WTC11 (cell line): ENCODE results near the gene DIO3. TPM values are rescaled to one million over a fixed set of nuclear protein-coding genes. Genes with fewer than 3 reads are reported as not detected.

Experiments
- ATAC-seq: fragments of 200-7000 bp; cut with Tn5 transposase; 2 replicates; pipeline ENCODE4 v1.10.0; 2021; ENCODE audit warnings: mild to moderate bottlenecking, moderate library complexity
- CTCF ChIA-PET: fragments of 300-600 bp; sonication (Branson Sonifier 250); formaldehyde crosslinking; loops from one replicate; lab custom pipeline; 2021; ENCODE audit warnings: antibody characterized with exemption; lab: Charles Lee
- POLR2A ChIA-PET: fragments of 350-600 bp; sonication (Branson Sonifier 250); formaldehyde crosslinking; loops from one replicate; lab custom pipeline; 2021; ENCODE audit warnings: antibody characterized with exemption; lab: Charles Lee
- DNase-seq: peaks from one replicate; pipeline ENCODE4 v3.0.0; 2021; ENCODE audit warnings: low spot score
- H3K27ac Mint-ChIP-seq: 2 replicates; pipeline ENCODE4 v1.8.0; 2021; ENCODE audit warnings: mixed read lengths
- H3K27me3 Mint-ChIP-seq: 2 replicates; pipeline ENCODE4 v1.8.0; 2021; ENCODE audit warnings: low read depth, mild to moderate bottlenecking, moderate library complexity, mixed read lengths
- H3K36me3 Mint-ChIP-seq: 2 replicates; pipeline ENCODE4 v1.8.0; 2021; ENCODE audit warnings: mixed read lengths
- H3K4me1 Mint-ChIP-seq: 2 replicates; pipeline ENCODE4 v1.8.0; 2022; ENCODE audit warnings: mixed read lengths
- H3K4me3 Mint-ChIP-seq: 2 replicates; pipeline ENCODE4 v1.8.0; 2021; ENCODE audit warnings: mild to moderate bottlenecking, moderate library complexity, mixed read lengths
- H3K9me3 Mint-ChIP-seq: 2 replicates; pipeline ENCODE4 v1.8.0; 2021; ENCODE audit warnings: mixed read lengths
- AR ChIP-seq: fragments of 250-450 bp; sonication (Bioruptor Pico); IDR thresholded peaks from 2 replicates; pipeline ENCODE4 v1.9.0; 2021; ENCODE audit warnings: mild to moderate bottlenecking
- FOXJ3 ChIP-seq: sonication (generic); formaldehyde crosslinking; IDR thresholded peaks from 2 replicates; pipeline ENCODE4 v1.9.0; 2021; ENCODE audit warnings: missing genetic modification reagents, mild to moderate bottlenecking, borderline replicate concordance
- GABPB1 ChIP-seq: sonication (generic); formaldehyde crosslinking; IDR thresholded peaks from 2 replicates; pipeline ENCODE4 v1.8.1; 2023; ENCODE audit warnings: mild to moderate bottlenecking, missing genetic modification reagents
- MAX ChIP-seq: sonication (generic); formaldehyde crosslinking; IDR thresholded peaks from 2 replicates; pipeline ENCODE4 v1.8.0; 2022; ENCODE audit warnings: mild to moderate bottlenecking, missing genetic modification reagents
- MYBL2 ChIP-seq: sonication (generic); formaldehyde crosslinking; IDR thresholded peaks from 2 replicates; pipeline ENCODE4 v1.8.1; 2023; ENCODE audit warnings: mild to moderate bottlenecking, moderate library complexity, missing genetic modification reagents
- RELA ChIP-seq: sonication (generic); formaldehyde crosslinking; IDR thresholded peaks from 2 replicates; pipeline ENCODE4 v1.8.1; 2022; ENCODE audit warnings: missing genetic modification reagents, mild to moderate bottlenecking, borderline replicate concordance
- SMAD3 ChIP-seq: sonication (generic); formaldehyde crosslinking; IDR thresholded peaks from 2 replicates; pipeline ENCODE4 v1.8.0; 2022; ENCODE audit warnings: missing genetic modification reagents, mild to moderate bottlenecking, borderline replicate concordance
- TEAD4 ChIP-seq: sonication (generic); formaldehyde crosslinking; IDR thresholded peaks from 2 replicates; pipeline ENCODE4 v1.8.0; 2022; ENCODE audit warnings: mild to moderate bottlenecking, missing genetic modification reagents
- total RNA-seq: library from RNA; stranded (reverse); gene quantifications from 3 replicates; pipeline ENCODE4 v1.2.3, GENCODE V29; 2021
- TF ChIP-seq, protein P1 (sequence below): sonication (generic); formaldehyde crosslinking; IDR thresholded peaks from 2 replicates; pipeline ENCODE4 v1.8.1; 2023; ENCODE audit warnings: mild to moderate bottlenecking, missing genetic modification reagents, moderate library complexity
- TF ChIP-seq, protein P2 (sequence below): sonication (generic); formaldehyde crosslinking; conservative IDR thresholded peaks from 2 replicates; pipeline ENCODE4 v1.8.1; 2023; ENCODE audit warnings: mild to moderate bottlenecking, low read depth, missing genetic modification reagents, moderate library complexity
- TF ChIP-seq, protein P3 (sequence below): sonication (generic); formaldehyde crosslinking; IDR thresholded peaks from 2 replicates; pipeline ENCODE4 v1.8.1; 2022; ENCODE audit warnings: mild to moderate bottlenecking, missing genetic modification reagents, moderate library complexity, borderline replicate concordance
- TF ChIP-seq, protein P4 (sequence below): sonication (generic); formaldehyde crosslinking; IDR thresholded peaks from 2 replicates; pipeline ENCODE4 v1.8.0; 2023; ENCODE audit warnings: missing genetic modification reagents, mild to moderate bottlenecking, borderline replicate concordance

Gene DIO3
- total RNA-seq, 1 experiment from 2014 or later: 0.52 TPM

DNA sequence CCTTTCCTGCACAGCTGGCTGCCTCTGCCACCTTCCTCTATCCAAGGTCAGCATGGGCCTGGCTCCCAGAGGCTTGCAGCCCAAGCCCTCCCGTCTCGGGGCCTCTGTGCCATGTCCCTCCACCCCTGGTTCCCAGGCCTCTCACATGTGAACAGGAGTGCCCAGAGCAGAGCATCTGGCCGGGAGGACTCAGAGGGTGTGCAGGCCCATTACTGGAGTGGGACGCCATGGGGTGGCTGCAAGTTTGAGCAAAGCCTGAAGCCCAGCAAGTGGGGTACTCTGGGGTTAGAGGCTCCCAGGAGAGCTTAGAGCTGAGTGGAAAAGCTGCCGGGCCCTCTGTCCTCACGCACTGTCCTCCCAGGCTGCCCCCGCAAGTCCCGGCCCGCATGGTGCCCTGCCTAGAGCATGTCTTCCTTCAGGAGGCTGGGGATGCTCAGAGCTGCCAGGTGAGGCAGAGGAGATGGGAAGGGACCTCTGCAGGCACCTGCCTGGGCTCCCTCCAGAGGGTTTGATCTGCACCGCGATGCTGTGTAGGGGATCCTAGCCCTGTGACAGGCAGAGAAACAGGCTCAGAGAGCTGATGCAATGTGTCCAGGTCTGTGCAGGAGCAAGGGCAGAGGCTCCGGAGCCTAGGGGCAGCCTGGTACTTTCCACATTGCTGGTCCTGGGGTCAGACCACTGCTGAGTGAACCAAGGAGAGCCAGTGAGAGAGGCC is 39.8 kb downstream of the DIO3 start (continued):
- TF ChIP-seq, protein P1, sequence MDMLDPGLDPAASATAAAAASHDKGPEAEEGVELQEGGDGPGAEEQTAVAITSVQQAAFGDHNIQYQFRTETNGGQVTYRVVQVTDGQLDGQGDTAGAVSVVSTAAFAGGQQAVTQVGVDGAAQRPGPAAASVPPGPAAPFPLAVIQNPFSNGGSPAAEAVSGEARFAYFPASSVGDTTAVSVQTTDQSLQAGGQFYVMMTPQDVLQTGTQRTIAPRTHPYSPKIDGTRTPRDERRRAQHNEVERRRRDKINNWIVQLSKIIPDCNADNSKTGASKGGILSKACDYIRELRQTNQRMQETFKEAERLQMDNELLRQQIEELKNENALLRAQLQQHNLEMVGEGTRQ (CRISPR knock-in tag): no peak

DNA sequence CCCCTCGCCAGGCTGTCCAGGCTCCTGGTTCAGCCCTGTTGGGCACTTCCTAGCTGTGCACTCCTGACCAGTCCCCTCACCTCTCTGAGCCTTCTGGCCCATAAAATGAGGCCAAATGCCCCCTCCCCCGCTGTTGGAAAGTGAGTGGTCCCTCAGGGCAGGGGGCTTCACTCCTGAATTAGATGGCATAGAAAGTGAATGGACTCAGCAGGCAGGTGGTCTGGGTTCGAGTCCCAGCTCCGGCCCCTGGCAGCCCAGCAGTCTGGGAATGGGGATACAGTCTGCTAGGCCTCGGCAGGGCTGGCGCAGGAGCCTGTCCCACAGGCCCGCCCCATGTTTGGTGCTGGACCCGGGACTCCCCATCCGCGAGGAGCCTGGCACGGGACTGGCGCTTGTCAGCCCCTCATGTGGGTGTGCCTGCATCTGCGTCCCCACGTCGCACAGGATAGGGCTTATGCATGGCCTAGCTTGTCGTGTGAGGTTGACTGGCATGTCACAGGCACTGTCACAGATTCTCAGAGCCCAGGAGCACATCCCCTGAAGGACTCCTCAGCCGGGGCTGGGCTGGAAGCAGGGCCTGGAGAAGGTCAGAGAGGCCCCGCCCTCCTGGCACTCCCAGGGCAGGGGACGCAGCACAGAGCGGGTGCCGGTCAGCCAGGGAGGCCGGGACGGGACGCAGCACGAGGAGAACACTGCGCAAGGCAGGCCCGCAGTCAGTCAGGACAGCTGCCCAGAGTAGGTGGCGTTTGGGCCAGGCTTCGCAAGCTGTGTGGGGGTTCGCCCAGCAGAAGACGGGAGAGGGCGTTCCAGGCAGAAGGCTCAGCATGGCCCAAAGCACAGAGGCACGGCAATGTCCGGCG is 40.5 kb downstream of the DIO3 start:
- Mint-ChIP-seq H3K36me3 (0 out of 2 replicates have a peak, but pooled peaks cover 3% of the 10 kb centered on the region), H3K9me3 (peaks cover 10% of the 10 kb centered on the region), H3K4me1 (no peaks in the 10 kb centered on the region), H3K27me3 (peaks cover 15% of the 10 kb centered on the region), H3K4me3 (no peak overlapping the region), H3K27ac (no peak overlapping the region)
- TF ChIP-seq TEAD4 (CRISPR knock-in tag) (no peak), SMAD3 (CRISPR knock-in tag) (no peak), GABPB1 (CRISPR knock-in tag) (no peak), AR (CRISPR knock-in tag) (no peak), FOXJ3 (CRISPR knock-in tag) (no peak), MYBL2 (CRISPR knock-in tag) (no peak), MAX (CRISPR knock-in tag) (no peak), RELA (CRISPR knock-in tag) (no peak)
- TF ChIP-seq, protein P2, sequence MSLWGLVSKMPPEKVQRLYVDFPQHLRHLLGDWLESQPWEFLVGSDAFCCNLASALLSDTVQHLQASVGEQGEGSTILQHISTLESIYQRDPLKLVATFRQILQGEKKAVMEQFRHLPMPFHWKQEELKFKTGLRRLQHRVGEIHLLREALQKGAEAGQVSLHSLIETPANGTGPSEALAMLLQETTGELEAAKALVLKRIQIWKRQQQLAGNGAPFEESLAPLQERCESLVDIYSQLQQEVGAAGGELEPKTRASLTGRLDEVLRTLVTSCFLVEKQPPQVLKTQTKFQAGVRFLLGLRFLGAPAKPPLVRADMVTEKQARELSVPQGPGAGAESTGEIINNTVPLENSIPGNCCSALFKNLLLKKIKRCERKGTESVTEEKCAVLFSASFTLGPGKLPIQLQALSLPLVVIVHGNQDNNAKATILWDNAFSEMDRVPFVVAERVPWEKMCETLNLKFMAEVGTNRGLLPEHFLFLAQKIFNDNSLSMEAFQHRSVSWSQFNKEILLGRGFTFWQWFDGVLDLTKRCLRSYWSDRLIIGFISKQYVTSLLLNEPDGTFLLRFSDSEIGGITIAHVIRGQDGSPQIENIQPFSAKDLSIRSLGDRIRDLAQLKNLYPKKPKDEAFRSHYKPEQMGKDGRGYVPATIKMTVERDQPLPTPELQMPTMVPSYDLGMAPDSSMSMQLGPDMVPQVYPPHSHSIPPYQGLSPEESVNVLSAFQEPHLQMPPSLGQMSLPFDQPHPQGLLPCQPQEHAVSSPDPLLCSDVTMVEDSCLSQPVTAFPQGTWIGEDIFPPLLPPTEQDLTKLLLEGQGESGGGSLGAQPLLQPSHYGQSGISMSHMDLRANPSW (CRISPR knock-in tag): no peak
- TF ChIP-seq, protein P3, sequence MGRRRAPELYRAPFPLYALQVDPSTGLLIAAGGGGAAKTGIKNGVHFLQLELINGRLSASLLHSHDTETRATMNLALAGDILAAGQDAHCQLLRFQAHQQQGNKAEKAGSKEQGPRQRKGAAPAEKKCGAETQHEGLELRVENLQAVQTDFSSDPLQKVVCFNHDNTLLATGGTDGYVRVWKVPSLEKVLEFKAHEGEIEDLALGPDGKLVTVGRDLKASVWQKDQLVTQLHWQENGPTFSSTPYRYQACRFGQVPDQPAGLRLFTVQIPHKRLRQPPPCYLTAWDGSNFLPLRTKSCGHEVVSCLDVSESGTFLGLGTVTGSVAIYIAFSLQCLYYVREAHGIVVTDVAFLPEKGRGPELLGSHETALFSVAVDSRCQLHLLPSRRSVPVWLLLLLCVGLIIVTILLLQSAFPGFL (CRISPR knock-in tag): no peak
- TF ChIP-seq, protein P4, sequence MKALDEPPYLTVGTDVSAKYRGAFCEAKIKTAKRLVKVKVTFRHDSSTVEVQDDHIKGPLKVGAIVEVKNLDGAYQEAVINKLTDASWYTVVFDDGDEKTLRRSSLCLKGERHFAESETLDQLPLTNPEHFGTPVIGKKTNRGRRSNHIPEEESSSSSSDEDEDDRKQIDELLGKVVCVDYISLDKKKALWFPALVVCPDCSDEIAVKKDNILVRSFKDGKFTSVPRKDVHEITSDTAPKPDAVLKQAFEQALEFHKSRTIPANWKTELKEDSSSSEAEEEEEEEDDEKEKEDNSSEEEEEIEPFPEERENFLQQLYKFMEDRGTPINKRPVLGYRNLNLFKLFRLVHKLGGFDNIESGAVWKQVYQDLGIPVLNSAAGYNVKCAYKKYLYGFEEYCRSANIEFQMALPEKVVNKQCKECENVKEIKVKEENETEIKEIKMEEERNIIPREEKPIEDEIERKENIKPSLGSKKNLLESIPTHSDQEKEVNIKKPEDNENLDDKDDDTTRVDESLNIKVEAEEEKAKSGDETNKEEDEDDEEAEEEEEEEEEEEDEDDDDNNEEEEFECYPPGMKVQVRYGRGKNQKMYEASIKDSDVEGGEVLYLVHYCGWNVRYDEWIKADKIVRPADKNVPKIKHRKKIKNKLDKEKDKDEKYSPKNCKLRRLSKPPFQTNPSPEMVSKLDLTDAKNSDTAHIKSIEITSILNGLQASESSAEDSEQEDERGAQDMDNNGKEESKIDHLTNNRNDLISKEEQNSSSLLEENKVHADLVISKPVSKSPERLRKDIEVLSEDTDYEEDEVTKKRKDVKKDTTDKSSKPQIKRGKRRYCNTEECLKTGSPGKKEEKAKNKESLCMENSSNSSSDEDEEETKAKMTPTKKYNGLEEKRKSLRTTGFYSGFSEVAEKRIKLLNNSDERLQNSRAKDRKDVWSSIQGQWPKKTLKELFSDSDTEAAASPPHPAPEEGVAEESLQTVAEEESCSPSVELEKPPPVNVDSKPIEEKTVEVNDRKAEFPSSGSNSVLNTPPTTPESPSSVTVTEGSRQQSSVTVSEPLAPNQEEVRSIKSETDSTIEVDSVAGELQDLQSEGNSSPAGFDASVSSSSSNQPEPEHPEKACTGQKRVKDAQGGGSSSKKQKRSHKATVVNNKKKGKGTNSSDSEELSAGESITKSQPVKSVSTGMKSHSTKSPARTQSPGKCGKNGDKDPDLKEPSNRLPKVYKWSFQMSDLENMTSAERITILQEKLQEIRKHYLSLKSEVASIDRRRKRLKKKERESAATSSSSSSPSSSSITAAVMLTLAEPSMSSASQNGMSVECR (CRISPR knock-in tag): no peak
- ChIA-PET CTCF (no interaction called here), POLR2A (no interaction called here)
- ATAC-seq (no peak), DNase-seq (no peak)
